ENCODE results near the gene ARHGEF7. TPM values are rescaled to one million over a fixed set of nuclear protein-coding genes. Genes with fewer than 3 reads are reported as not detected.

ARHGEF7 gene
- total RNA-seq, 1 donor from 2014 or later, result 31.6 TPM

GRCh38 chr13:111202156-111202621, 87.1 kb downstream of the ARHGEF7 start:
- no peak for FAIRE-seq
- TF ChIP-seq, protein P1, sequence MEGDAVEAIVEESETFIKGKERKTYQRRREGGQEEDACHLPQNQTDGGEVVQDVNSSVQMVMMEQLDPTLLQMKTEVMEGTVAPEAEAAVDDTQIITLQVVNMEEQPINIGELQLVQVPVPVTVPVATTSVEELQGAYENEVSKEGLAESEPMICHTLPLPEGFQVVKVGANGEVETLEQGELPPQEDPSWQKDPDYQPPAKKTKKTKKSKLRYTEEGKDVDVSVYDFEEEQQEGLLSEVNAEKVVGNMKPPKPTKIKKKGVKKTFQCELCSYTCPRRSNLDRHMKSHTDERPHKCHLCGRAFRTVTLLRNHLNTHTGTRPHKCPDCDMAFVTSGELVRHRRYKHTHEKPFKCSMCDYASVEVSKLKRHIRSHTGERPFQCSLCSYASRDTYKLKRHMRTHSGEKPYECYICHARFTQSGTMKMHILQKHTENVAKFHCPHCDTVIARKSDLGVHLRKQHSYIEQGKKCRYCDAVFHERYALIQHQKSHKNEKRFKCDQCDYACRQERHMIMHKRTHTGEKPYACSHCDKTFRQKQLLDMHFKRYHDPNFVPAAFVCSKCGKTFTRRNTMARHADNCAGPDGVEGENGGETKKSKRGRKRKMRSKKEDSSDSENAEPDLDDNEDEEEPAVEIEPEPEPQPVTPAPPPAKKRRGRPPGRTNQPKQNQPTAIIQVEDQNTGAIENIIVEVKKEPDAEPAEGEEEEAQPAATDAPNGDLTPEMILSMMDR (IDR thresholded peaks at IDR 0.05; ENCODE audit: insufficient read depth, low read length, severe bottlenecking), result no peak
- no peak overlapping the region for H3K4me3 ChIP-seq (ENCODE audit: low read depth, low read length)
- no peaks in the 10 kb centered on the region for H3K27me3 ChIP-seq (ENCODE audit: control insufficient read depth, insufficient read depth, low read length)
- no peak for DNase-seq (ENCODE audit: low read depth)
- peaks cover 2% of the 10 kb centered on the region for H3K36me3 ChIP-seq (ENCODE audit: control insufficient read depth, insufficient read depth, low read length)

DNA sequence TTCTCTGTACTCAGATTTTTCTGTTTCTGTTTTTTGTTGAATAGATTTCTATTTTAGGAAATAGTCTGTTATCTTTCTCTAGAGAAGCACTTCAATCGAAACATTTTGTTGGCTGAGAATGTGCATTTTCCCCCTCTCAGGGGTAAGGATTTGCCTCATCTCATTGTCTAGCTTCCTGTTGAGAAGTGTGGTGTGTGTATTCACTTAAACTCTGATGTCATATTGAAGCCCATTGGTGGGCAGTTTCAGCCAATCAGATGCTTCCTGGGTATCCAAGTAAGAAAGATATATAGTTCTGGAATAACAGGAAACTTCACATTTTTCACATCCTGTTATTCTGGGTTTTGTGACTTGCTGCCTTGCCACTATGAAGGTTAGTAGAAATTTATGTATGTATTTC, 87.6 kb downstream of the ARHGEF7 start:
- Histone ChIP-seq H3K27me3 (ENCODE audit: control insufficient read depth, insufficient read depth, low read length) (no peaks in the 10 kb centered on the region), H3K36me3 (ENCODE audit: control insufficient read depth, insufficient read depth, low read length) (peaks cover 2% of the 10 kb centered on the region), H3K4me3 (ENCODE audit: low read depth, low read length) (no peak overlapping the region)
- TF ChIP-seq, protein P1 (IDR thresholded peaks at IDR 0.05; ENCODE audit: insufficient read depth, low read length, severe bottlenecking), result no peak
- FAIRE-seq, result no peak
- peak; percentile 65 for DNase-seq (ENCODE audit: low read depth)

DNA sequence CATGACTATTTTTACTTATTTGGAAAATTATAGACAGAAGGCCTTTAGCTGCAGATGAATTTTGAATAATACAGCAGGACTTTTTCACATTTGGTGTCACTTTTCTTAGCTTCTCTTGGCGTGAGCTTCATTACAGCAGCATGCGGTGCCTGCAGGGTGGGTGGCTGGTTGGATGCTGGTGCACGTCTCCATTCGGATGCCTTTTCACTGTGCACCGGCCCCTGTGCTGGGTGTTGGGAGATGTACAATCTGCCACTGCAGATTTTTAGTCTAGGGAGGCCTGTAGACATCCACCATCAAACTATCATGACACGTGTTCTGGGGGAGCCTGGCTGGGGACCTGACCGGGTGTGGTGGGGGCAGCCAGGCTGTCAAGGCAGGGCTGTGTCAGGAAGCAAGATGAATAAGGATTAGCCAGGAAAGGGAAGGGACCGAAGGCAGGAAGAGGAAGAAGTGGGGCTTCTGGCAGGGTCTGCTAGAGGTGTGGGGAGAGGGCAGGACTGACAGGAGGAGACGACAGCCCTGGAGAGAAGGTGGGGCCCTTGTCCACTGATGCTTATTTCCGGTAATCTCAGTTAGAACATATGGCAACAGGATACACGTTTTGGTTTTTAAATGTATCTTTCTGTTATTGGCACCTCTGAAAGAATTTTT, 88.8 kb downstream of the ARHGEF7 start:
- TF ChIP-seq, protein P1 (IDR thresholded peaks at IDR 0.05; ENCODE audit: insufficient read depth, low read length, severe bottlenecking), result no peak

DNA sequence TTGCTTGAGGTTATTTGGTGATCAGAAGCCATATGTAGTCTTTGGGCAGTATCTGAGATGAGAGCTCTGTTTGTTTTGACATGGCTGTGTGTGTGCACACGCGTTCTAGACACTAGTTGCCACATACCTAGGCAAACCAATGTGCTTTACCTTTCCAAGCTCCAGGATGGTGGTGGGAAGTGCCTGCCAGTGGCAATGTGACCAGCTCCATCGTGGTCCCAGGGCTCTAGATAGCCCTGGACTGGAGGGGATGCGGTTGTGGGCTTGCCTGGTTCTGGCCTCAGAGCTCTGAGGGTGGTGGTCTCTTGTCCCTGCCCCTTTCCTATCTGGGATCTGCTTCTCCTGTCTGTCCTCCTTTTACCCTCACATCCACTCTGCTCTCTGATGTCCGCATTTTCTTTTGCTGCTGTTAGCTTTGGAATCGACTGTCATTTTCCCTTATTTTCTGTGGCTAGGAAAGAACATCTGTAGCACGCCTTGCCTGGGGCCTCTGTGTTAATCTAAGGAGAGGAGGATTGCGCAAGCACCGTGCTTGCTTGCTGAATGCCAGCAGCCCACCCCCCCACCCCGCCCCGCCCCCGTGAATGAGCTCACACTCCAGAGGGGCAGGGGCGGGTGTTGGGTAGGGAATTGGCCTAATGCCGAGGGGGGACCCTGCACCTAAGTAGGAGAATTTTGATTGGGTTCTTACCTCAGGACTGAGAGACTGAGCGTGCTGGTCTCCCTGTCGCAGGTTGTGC, 89.5 kb downstream of the ARHGEF7 start:
- DNase-seq (ENCODE audit: low read depth) (peak; percentile 46), FAIRE-seq (no peak)
- TF ChIP-seq, protein P1 (IDR thresholded peaks at IDR 0.05; ENCODE audit: insufficient read depth, low read length, severe bottlenecking), result no peak
- Histone ChIP-seq H3K27me3 (ENCODE audit: control insufficient read depth, insufficient read depth, low read length) (no peaks in the 10 kb centered on the region), H3K4me3 (ENCODE audit: low read depth, low read length) (no peak overlapping the region), H3K36me3 (ENCODE audit: control insufficient read depth, insufficient read depth, low read length) (no peaks in the 10 kb centered on the region)

More for the DNA sequence above, 88.8 kb downstream of the ARHGEF7 start:
- H3K27me3 ChIP-seq (ENCODE audit: control insufficient read depth, insufficient read depth, low read length), result no peaks in the 10 kb centered on the region
- no peak for DNase-seq (ENCODE audit: low read depth)
- H3K36me3 ChIP-seq (ENCODE audit: control insufficient read depth, insufficient read depth, low read length), result no peaks in the 10 kb centered on the region
- H3K4me3 ChIP-seq (ENCODE audit: low read depth, low read length), result no peak overlapping the region
- no peak for FAIRE-seq

GRCh38 chr13:111206148-111206547, 91.0 kb downstream of the ARHGEF7 start:
- FAIRE-seq (no peak), DNase-seq (ENCODE audit: low read depth) (no peak)
- TF ChIP-seq, protein P1 (IDR thresholded peaks at IDR 0.05; ENCODE audit: insufficient read depth, low read length, severe bottlenecking), result no peak
- no peak overlapping the region for H3K4me3 ChIP-seq (ENCODE audit: low read depth, low read length)
- H3K27me3 ChIP-seq (ENCODE audit: control insufficient read depth, insufficient read depth, low read length), result no peaks in the 10 kb centered on the region
- no peaks in the 10 kb centered on the region for H3K36me3 ChIP-seq (ENCODE audit: control insufficient read depth, insufficient read depth, low read length)

Measured in bronchial epithelial cell (primary cell).